ENCODE measurements around the gene HIVEP1.
"Not testable (repeated sequence)": the region's sequence is repeated elsewhere in the genome, so short reads cannot be mapped to it uniquely, and the experiment has no call there.

Gene HIVEP1

GRCh38 chr6:12163149-12163548, 151.0 kb downstream of the HIVEP1 start:
- no peak for DNase-seq

GRCh38 chr6:12163744-12164507, 151.8 kb downstream of the HIVEP1 start:
- DNase-seq: no peak

DNA sequence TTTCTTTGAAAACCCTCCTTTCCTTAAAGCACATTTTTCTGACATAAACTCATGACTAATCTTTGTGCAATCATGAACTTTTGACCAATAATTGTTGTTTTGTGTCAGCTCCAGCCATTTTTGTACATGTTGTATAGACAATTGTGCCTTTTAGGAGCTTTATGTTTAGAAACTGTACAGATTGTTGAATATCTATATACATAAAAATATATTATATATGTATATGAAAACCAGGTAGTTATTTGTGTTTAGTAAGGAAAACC, 152.3 kb downstream of the HIVEP1 start:
- no peak for DNase-seq

GRCh38 chr6:12165297-12165696, 153.2 kb downstream of the HIVEP1 start:
- no peak for DNase-seq

DNA sequence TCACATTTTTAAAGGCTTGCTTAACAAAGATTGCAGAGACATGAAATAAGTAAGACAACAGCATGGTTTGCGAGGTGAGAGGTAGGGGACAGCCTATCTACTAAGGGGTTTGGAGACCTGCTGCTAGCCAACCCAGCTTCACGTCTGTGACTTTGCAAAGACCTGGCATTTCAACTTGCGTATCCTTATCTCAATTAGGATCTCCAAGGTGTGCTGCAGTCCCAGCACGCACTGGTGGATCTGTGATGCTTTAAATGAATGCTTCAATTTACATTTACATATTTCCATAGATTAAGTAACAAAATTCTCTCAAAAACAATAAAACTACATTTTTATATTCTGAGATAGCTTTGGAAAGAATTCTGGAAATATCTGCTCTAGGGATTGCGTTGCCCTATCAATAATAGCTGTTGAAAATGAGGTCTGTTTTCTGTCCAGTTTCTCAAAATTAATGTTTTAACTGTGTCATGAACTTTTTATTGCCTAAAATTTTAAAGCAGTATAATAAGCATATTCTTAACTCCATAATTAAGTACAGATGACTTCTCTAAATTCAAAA, 153.7 kb downstream of the HIVEP1 start:
- DNase-seq: no peak

GRCh38 chr6:12169377-12169776, 157.3 kb downstream of the HIVEP1 start:
- no peak for DNase-seq

GRCh38 chr6:12170351-12171092, 158.4 kb downstream of the HIVEP1 start:
- DNase-seq: no peak

- no peak for DNase-seq
Observed at GRCh38 chr6:12171717-12172116, 159.6 kb downstream of the HIVEP1 start.

GRCh38 chr6:12172572-12172971, 160.5 kb downstream of the HIVEP1 start:
- DNase-seq: no peak

DNA sequence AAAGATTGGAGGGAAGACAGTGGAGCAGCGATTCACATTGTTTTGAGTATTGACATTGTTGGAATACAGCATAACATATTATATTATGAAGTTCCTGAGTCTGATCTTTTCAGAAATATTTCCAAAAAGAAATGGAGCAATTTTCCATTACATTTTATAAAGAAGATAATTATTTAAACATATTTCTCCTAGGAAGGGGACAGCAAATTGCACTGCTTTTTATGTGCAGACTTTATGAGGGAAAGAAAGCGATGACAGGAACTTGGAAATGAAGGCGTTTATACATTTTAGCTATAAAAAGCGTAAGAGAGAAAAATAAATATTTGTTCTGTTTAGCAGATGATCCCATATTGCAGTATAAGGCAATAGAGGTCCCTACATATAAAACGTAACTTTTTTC, 161.1 kb downstream of the HIVEP1 start:
- DNase-seq: no peak

DNA sequence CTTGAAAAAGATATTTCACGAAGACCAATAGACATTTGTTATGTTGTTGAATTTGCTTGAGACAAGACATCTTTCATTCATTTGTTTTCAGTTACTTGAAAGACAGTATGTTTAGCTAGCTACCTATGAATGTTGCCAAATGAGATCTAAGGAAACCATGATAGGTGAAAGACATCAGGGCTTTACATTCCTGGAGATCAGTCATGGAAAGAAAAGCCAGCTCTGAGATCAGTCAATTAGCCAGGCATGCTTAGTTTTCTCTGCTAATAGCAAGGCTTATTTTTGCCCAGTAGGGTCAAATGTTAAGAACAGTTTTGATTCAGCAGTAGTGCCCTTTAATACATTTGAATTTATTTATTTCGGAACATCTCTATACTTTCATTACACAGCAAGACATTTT, 161.5 kb downstream of the HIVEP1 start:
- no peak for DNase-seq

- no peak for DNase-seq
Observed at GRCh38 chr6:12174878-12175277, 162.8 kb downstream of the HIVEP1 start.

DNA sequence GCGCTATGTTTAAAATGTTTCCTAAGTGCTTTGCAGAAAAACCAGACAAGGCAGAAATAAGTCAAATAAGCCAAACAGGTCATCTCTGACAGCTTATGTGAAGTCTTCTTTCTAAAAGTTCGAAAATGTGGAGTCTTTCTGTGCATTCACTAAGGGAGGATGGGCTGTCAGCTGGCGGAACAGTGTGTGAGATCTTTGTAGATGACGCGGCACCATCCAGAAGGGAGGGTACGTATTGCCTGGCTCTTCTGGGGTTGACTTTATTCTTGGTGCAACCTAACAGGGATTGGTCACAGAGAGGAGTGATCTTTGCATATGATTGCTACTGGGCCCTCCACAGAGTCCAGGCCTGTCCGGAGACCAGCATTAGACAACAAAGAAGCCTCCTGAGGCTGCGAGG, 163.5 kb downstream of the HIVEP1 start:
- no peak for DNase-seq

DNA sequence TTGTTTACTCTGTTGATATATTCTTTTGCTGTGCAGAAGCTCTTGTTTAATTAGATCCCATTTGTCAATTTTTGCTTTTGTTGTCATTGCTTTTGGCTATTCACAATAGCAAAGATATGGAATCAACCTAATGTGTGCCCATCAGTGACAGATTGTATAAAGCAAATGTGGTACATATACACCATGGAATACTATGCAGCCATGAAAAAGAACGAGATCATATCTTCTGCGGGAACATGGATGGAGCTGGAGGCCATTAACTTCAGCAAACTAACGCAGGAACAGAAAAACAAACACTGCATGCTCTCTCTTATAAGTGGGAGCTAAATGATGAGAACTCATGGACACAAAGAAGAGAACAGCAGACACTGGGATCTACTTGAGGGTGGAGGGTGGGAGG, 164.7 kb downstream of the HIVEP1 start:
- not testable (repeated sequence) for DNase-seq

- no peak for DNase-seq
Observed at GRCh38 chr6:12178521-12178920, 166.4 kb downstream of the HIVEP1 start.

DNA sequence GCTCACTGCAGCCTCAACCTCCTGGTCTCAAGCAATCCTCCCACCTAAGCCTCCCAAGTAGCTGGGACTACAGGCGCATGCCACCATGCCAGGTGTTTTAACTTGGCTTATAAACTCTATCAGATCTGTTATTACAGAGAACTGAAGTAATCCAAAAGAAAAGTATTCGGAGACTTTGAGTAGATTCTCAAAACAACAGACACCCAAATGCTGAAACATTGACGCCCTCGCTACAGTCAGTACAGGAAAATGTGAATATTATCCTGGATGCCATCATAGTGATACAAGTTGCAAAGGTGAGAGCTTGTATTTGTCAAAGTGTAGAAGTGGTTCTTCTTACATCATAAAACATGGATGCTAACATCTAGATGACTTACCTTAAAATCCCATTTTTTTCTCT, 169.4 kb downstream of the HIVEP1 start:
- no peak for DNase-seq

DNA sequence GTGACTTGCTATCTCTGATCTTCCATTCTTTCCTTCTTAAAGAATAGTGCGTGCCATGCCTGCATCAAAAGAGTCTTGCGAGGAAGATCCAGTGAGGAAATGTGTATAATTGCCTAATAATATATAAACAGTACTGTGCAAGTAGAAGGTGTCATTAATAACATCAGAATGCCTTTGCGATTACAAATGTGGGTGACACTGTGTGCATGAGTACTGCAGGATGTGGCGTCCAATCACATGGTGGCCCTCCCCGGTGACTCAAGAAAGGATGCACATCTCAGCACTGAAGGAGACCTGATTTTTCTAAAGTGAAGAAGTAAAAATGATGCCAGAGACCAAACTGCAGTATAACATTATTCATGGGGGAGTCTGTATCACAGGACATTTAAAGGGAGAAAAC, 170.6 kb downstream of the HIVEP1 start:
- no peak for DNase-seq

- no peak for DNase-seq
Observed at GRCh38 chr6:12185081-12185673, 173.1 kb downstream of the HIVEP1 start.

DNA sequence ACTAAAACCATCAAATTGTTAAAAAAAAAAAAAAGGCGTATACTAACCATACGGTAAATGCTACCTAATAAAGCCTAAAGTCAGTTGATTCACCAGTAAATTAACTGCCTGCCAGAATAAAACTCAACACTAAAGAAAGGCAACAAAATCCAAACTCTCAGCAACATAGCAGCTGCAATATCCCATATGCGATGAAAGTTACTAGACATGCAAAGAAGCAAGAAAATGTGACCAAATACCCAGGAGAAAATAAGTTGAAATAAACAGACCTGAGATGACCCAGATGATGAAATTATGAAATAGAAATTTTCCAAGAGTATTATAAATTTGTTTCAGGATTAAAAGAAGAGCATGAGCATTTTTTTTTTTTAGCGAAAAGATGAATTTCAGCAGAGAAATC, 174.4 kb downstream of the HIVEP1 start:
- DNase-seq: no peak

DNA sequence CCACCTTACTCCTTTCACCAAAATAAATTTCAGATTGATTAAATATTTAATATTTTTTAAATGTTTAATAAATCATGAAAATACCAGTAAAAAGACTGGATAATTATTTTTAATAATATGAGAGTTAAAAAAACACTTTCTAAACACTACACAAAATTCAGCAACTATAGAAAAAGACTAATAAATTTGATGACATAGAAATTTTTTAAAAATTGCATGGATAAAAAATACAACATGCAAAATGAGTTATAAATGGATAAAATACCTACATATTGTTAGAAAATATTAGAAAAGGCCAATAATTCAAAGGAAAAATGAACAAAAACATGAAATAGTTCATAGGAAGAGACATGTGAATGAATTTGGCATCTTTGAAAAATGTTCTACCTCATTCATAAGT, 177.0 kb downstream of the HIVEP1 start:
- DNase-seq: no peak

DNA sequence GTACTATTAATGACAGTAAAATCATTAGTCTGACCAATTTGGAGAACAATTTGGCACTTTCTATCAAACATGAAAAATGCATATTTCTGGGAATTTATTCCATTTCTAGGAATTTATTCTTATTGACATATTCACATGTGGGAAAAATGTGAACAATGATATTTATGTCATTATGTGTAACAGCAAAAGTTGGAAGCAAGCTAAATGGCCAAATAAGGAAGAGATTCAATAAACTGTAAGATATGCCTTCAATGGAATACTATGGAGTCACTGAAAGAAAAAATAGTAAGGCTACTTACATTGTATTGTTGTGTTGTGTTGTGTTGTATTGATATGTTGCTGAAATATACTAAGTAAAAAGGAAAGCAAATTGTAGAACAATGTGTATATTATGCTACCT, 177.5 kb downstream of the HIVEP1 start:
- DNase-seq: no peak

DNA sequence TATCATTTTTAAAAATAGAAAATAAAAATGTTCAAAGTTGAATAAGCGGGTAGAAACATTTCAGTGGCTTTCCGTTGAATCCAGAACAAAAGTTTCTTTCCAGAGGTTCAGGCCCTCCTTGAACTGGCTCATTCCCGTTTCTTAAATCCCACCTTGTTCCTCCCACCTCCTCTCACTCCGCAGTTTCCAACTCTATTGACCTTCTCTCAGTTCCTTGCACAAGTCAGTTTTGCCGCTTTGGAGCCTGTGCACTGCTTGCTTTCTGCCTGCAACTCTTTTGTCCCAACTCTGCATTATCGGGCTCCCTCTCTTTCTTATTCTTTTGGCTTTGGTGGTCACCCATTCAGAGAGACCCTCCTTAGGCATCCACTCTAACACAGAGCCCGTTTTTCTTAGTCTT, 178.1 kb downstream of the HIVEP1 start:
- DNase-seq: no peak

- DNase-seq: no peak
Observed at GRCh38 chr6:12196326-12196936, 184.3 kb downstream of the HIVEP1 start.

- DNase-seq: no peak
Observed at GRCh38 chr6:12198851-12199250, 186.7 kb downstream of the HIVEP1 start.
